ENCODE results near the gene RBM34. TPM values are rescaled to one million over a fixed set of nuclear protein-coding genes. Genes with fewer than 3 reads are reported as not detected.
"Not testable (repeated sequence)": the region's sequence is repeated elsewhere in the genome, so short reads cannot be mapped to it uniquely, and the experiment has no call there.

Gene RBM34
- total RNA-seq, 1 experiment from 2014 or later, result 75.2 TPM

DNA sequence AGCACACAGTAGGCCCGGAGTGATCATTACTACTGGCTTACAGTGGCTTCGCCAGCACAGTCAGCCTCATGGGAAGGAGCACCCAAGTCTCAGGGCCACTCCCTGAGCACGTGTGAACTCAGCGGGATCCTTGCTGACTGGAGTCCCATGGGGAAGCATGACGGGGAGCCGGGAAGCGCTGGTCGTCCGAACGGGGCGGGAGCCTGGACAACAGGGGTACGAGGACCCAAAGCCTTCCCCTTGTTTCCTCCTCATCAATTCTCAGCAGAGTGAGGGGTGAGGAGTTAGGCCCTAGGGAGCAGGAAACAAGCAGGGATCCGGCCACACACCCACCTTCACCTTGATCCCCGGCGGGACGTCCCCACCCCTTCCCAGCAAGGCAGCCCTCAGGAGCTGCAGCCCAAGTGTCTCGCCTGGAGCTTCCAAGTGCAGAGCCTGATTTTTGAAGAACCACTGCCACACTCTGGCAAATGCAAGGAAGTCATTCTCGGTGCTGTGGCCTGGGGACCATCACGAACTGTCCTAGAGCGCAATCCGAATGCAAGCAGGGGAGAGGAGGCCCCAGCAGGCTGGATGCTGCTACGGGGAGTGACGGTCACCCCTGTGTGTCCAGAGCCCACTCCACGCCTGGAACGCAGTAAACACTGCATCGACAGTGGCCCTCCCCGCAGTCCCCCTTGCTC is 67.9 kb downstream of the RBM34 start:
- DNase-seq (ENCODE audit: low read depth), result peak; percentile 36

DNA sequence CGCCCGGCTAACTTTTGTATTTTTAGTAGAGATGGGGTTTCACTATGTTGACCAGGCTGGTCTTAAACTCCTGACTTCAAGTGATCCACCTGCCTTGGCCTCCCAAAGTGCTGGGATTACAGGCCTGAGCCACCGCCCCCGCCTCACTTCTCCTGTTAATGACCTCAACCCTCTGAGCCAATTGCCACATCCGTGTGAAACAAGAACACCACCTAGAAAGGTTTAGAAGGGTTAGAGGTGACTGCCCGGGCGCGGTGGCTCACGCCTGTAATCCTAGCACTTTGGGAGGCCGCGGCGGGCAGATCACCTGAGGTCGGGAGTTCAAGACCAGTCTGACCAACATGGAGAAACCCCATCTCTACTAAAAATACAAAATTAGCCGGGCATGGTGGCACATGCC is 68.6 kb downstream of the RBM34 start:
- DNase-seq (ENCODE audit: low read depth), result not testable (repeated sequence)

DNA sequence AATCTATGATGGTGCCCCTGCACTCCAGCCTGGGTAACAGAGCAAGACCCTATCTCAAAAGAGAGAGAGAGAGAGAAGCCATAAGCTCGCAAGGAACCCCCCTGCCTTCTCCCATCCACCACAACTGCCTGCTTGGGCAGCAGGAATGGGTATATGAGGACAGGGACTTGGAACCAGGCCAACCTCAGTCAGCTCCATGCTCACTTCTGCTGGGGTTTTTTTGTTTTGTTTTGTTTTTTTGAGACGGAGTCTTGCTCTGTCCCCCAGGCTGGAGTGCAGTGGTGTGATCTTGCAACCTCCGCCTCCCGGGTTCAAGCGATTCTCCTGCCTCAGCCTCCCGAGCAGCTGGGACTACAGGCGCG is 69.0 kb downstream of the RBM34 start:
- not testable (repeated sequence) for DNase-seq (ENCODE audit: low read depth)

DNA sequence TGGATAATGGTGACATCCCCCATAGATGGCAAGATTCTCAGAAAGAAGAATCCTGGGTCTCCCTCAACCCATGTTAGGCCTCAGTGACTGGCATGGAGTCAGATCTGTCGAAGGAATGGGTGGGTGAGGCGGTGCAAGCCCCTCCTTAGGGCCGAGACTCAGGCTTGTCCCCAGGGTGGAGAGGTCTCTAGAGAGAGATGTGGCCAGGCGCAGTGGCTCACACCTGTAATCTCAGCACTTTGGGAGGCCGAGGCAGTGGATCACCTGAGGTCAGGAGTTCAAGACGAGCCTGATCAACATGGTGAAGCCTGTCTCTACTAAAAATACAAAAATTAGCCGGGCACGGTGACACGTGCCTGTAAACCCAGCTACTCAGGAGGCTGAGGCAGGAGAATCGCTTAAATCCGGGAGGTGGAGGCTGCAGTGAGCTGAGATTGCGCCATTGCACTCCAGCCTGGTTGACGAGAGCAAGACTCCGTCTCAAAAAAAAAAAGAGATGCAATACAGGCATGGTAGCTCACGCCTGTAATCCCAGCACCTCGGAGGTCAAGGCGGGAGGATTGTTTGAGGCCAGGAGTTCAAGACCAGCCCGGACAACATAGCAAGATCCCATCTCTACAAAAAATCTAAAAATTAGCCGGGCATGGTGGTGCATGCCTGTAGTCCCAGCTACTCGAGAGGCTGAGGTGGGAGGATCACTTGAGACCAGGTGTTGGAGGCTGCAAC is 69.6 kb downstream of the RBM34 start:
- DNase-seq (ENCODE audit: low read depth), result not testable (repeated sequence)

DNA sequence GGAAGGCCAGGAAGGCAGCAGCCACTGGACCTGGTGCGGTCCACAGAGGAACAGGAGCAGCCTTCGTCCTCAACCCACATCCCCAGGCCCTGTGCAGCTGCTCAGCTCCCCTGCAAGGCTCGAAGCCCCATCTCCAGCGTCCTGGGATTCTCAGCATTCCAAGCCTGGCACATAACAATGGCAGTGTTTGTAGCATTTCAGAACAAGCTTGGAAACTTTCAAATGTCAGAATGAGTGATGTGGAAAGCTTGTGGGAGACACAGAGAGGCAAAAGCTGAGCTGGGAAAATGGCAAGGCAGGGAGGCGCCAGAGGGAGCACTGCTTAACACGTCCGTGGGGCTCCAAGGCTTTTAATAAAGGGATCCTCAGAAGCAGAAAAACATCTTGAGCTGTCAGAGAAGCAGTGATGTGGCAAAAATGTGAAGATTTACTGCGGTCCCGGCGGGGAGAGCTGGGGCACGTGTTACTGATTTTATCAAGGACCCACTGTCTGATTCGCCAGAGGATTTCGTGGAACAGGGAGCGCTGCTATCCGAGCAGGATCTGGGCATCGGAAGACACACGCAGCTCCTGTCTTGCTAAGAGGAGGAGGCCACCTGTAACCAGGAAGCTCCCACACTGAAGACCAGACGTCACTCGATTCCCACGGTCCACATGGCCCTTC is 70.5 kb downstream of the RBM34 start:
- no peak for DNase-seq (ENCODE audit: low read depth)

DNA sequence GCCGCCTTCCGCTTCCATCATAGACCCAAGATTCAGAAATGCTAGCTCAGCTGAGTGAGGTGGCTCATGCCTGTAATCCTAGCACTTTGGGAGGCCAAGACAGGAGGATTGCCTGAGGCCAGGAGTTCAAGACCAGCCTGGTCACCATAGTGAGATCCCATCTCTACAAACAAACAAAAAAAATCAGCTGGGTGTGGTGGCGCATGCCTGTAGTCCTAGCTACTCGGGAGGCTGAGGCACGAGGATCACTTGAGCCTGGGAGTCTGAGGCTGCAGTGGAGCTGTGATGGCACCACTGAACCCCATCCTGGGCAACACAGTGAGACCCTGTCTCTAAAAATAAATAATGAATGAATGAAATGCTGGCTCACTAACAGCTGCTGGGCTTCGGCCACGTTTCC is 72.1 kb downstream of the RBM34 start:
- DNase-seq (ENCODE audit: low read depth), result no peak

DNA sequence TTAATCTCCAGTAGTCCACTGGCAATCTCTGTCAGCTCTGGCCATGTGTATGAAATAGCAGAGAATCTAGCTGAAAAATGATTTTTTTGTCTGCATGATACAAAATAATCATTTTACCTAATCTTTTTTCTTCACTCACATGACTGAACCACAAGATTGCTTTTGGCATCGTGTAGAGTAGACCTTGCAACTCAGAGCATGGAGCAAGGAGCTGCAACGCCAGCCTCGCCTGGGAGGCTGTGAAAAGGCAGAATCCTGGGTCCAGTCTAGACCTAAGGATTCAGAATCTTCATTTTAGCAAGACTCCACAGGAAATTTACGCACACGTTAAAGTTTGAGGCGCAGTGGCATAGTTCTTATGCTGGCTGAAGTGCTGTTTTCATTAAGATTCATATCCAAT is 72.6 kb downstream of the RBM34 start:
- DNase-seq (ENCODE audit: low read depth), result no peak

DNA sequence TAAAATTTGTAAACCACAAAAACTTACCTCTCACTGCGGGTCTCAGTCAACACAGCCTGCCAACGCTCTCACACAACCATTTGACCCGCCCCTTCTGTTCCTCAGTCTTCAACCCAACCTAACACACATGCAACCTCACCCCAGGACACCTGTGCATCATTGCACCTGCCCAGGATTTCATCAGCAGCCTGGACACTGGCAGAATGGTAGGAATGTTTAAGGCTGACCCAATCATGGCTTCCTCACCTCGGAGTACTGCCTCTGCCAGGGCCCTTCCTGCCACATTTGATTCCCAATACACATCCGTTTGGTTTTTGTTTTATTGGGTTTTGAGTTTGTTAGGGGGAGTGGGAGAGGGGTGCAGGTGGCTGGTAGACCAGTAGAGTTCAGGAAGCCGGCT is 73.1 kb downstream of the RBM34 start:
- no peak for DNase-seq (ENCODE audit: low read depth)

DNA sequence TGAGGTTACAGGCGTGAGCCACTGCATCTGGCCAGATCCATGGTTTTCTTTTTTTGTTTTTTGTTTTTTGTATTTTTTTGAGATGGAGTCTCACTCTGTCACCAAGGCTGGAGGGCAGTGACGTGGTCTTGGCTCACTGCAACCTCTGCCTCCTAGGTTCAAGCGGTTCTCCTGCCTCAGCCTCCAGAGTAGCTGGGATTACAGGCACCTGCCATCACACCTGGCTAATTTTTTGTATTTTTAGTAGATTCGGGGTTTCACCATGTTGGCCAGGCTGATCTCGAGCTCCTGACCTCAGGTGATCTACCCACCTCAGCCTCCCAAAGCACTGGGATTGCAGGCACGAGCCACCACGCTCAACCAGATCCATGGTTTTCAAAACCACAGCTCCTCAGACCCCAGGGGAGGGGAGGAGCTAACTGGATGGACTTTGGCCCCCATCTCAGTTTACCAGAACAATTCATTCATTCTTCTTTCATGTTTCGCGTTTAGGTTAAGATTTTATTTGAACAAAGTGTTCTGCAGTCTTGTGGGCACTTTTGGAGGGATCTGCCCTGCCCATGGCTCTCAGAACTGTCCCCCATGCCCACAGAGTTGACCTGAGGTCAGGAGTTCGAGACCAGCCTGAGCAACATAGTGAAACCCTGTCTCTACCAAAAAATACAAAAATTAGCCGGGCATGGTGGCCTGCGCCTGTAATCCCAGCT is 75.5 kb downstream of the RBM34 start:
- not testable (repeated sequence) for DNase-seq (ENCODE audit: low read depth)

Small RNA genes within 50 kb of the gene (small RNA-seq; reads per million reads assigned to genes)
- gene AL732292.1 (not detected), gene MIR4753 (not detected), gene SNORA14B (2.6 reads per million, percentile 84 among the genes with 10 or more reads in this experiment)

Other genes starting within 250 kb of the RBM34 start
- 86.0 and 108 TPM in 2 replicates for gene TOMM20, start 32.4 kb downstream of the RBM34 start, total RNA-seq (2014; rRNA removed; shearing (Covaris generic))
- 11.6 and 13.4 TPM in 2 replicates for gene ARID4B, start 166.9 kb upstream of the RBM34 start, total RNA-seq (2014; rRNA removed; shearing (Covaris generic))
- 16.1 and 16.4 TPM in 2 replicates for gene GGPS1, start 167.3 kb upstream of the RBM34 start, total RNA-seq (2014; rRNA removed; shearing (Covaris generic))
- gene TBCE, start 206.2 kb upstream of the RBM34 start, total RNA-seq (2014; rRNA removed; shearing (Covaris generic)), result 30.2 and 33.3 TPM in 2 replicates